Adrenal gland (tissue), 12 donors: Measurements from ENCODE around the gene SPON2. TPM values are rescaled to one million over a fixed set of nuclear protein-coding genes. Genes with fewer than 3 reads are reported as not detected.

Experiments used
- DNase-seq, 7 donors: peaks; one replicate each; pipeline ENCODE4 v3.0.0-alpha.2; 2019 to 2020
- H3K27ac ChIP-seq, 5 donors: fragments of 200-600 bp; sonication (generic) in 4 of 5; 1 replicate in 3 of 5; 2 replicates in 2 of 5; pipeline versions ENCODE4 v1.5.1 to v1.8.0; 2016 to 2020; ENCODE audit warnings: mild to moderate bottlenecking in 1 of 5
- H3K27me3 ChIP-seq: fragments of 200-600 bp; 2 replicates; pipeline ENCODE4 v1.8.0; 2021
- H3K36me3 ChIP-seq, 2 donors: fragments of 200-600 bp; replicated peaks in 1 of 2; 1 replicate in 1 of 2; 2 replicates in 1 of 2; pipeline versions ENCODE4 v1.5.1 to v1.8.0; 2018 to 2022
- H3K4me1 ChIP-seq, 2 donors: fragments of 200-600 bp; replicated peaks in 1 of 2; 1 replicate in 1 of 2; 2 replicates in 1 of 2; pipeline versions ENCODE4 v1.5.1 to v1.8.0; 2018 to 2021
- H3K4me3 ChIP-seq, 4 donors: fragments of 200-600 bp; sonication (generic) in 3 of 4; one replicate each; pipeline ENCODE4 v1.5.1; 2016 to 2018
- H3K9me3 ChIP-seq, 3 donors: fragments of 200-600 bp; sonication (generic) in 1 of 3; replicated peaks in 1 of 3; 1 replicate in 2 of 3; 2 replicates in 1 of 3; pipeline versions ENCODE4 v1.5.1 to v1.8.0; 2016 to 2021
- POLR2A ChIP-seq, 2 donors: fragments of 450-650 bp; IDR thresholded peaks; one replicate each; pipeline ENCODE4 v1.6.1; 2017; ENCODE audit warnings: antibody characterized with exemption in 2 of 2, mild to moderate bottlenecking in 2 of 2, moderate library complexity in 1 of 2
- WGBS, 4 donors: extraction: QIAGEN DNeasy Blood & Tissue Kit in 2 of 4; methylation state at CpG; one replicate each; pipeline versions ENCODE4 v1.1.5 to v1.1.7; 2013 to 2017; 5-methylcytosine and 5-hydroxymethylcytosine counted together
- intact Hi-C, 2 donors: fragments of 100-400 bp; cut with DNase I; formaldehyde crosslinking; loops; one replicate each; pipeline versions ENCODE4 v1.14.1 to v1.15.0; 2022 to 2023
- polyA plus RNA-seq, 3 donors: library from polyadenylated mRNA; stranded (reverse); fragments of 200-250 nt in 2 of 3; fragments of 350-450 nt in 1 of 3; fragmentation: Illumina TruSeq in 1 of 3; extraction: RNeasy Lipid Tissue Mini Kit (QIAGEN cat#74804) in 1 of 3; gene quantifications; one replicate each; pipeline ENCODE4 v1.2.3, GENCODE V29; 2013 to 2014
- total RNA-seq, 9 donors: library from RNA; depleted of rRNA in 4 of 9; stranded (reverse); fragments of >200 nt in 4 of 9; fragments of 120-200 nt in 1 of 9; fragmentation: NEBNext Ultra II Directional in 1 of 9; extraction: Animal tissue kit (Norgen Biotek cat#: 25700) in 1 of 9; gene quantifications; one replicate each; pipeline versions ENCODE4 v1.1.0 to v1.2.4, GENCODE V29; 2013 to 2023
- TF ChIP-seq, protein P1 (sequence below), 6 experiments: fragments of 450-650 bp in 4 of 6; fragments of 200-600 bp in 2 of 6; sonication (generic) in 1 of 6; IDR thresholded peaks; 1 replicate in 5 of 6; 2 replicates in 1 of 6; pipeline versions ENCODE4 v1.5.1 to v1.8.0; 2016 to 2021; ENCODE audit warnings: antibody characterized with exemption in 6 of 6, mild to moderate bottlenecking in 2 of 6, moderate library complexity in 1 of 6
- donor health status: healthy with polysubstance abuse.
- donor health status: Bipolar disorder and iron deficiency.
- donor health status: DM: yes; HTN: yes; CAD: no.
- donor health status: DM: no; HTN: no; CAD: no.
- donor health status: DM: no; HTN: no; CAD: no.
- donor health status: DM: yes; HTN: yes; CAD: no.

Gene SPON2
- total and polyA plus RNA-seq, 12 donors: 4.1 to 206 (median 73.3) TPM

DNA sequence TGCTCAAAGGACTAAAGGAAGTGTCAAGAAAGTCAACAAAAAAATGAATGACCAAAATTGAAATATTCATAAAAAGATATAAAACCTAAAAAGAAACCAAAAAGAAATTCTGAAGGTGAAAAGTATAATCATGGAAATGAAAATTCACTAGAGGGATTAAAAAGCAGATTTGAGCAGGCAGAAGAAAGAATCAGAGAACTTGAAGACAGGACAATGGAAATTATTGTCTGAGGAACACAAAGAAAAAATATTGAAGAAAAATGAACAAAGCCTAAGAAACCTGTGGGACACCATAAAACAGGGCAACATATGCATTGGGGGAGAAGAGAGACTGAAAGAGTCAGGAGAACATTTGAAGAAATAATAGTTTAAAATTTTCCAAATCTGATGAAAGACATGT lies 9.9 kb upstream of the SPON2 start:
- H3K4me3 ChIP-seq: no peak overlapping the region

DNA sequence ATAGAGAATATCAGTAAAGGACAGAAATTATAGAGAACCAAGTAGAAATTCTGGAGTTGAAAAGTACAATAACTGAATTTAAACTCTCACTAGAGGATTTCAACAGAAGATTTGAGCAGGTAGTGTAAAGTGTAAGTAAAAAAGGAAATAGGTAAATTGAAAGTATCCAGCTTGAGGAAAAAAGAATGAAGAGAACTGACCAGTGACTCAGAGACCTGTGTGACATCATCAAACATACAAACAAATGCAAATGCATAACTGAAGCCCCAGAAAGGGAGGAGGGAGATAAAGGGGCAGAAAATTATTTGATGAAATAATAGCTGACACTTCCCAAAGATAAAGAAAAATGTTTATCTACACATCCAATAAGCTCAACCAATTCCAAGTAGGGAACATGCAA lies 8.3 kb upstream of the SPON2 start:
- Histone ChIP-seq H3K4me1 (no peaks in the 10 kb centered on the region), H3K36me3 (no peaks in the 10 kb centered on the region), H3K4me3 (no peak overlapping the region), H3K27me3 (peaks cover 3% of the 10 kb centered on the region), H3K27ac (no peak overlapping the region), H3K9me3 (peaks cover 0 to 5% (median 5%) of the 10 kb centered on the region in 3 donors)
- intact Hi-C loops: no loop called here
- DNase-seq: no peak
- TF ChIP-seq POLR2A (IDR thresholded peaks at IDR 0.05): no peak
- TF ChIP-seq, protein P1, sequence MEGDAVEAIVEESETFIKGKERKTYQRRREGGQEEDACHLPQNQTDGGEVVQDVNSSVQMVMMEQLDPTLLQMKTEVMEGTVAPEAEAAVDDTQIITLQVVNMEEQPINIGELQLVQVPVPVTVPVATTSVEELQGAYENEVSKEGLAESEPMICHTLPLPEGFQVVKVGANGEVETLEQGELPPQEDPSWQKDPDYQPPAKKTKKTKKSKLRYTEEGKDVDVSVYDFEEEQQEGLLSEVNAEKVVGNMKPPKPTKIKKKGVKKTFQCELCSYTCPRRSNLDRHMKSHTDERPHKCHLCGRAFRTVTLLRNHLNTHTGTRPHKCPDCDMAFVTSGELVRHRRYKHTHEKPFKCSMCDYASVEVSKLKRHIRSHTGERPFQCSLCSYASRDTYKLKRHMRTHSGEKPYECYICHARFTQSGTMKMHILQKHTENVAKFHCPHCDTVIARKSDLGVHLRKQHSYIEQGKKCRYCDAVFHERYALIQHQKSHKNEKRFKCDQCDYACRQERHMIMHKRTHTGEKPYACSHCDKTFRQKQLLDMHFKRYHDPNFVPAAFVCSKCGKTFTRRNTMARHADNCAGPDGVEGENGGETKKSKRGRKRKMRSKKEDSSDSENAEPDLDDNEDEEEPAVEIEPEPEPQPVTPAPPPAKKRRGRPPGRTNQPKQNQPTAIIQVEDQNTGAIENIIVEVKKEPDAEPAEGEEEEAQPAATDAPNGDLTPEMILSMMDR (IDR thresholded peaks at IDR 0.05): no peak

More for the DNA sequence above, 9.9 kb upstream of the SPON2 start:
- no peaks in the 10 kb centered on the region for H3K4me1 ChIP-seq
- TF ChIP-seq POLR2A (IDR thresholded peaks at IDR 0.05): no peak
- TF ChIP-seq, protein P1 (IDR thresholded peaks at IDR 0.05): no peak
- no peak for DNase-seq
- intact Hi-C loops: no loop called here
- no peaks in the 10 kb centered on the region for H3K36me3 ChIP-seq
- no peak overlapping the region for H3K27ac ChIP-seq
- H3K27me3 ChIP-seq: peaks cover 3% of the 10 kb centered on the region
- peaks cover 0 to 5% (median 5%) of the 10 kb centered on the region in 3 donors for H3K9me3 ChIP-seq

DNA sequence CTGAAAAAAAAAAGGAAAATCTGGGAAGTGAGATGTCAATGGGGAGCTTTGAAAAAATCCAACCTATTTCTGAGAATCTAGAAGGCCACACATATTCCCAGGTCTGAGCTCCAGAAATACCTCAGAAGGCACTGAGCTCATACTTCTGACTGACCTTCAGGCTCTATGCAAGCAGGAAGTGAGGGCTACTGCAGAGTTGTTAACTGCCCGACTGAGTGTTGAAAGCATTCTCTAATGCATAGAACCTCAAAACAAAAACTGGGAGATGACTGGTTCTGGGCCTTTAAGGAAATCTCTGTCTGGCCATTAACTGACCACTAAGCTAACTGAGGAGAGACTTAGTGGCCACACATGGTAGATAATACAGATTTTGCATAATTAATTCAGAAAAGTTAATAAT lies 7.6 kb upstream of the SPON2 start:
- intact Hi-C loops: no loop called here

DNA sequence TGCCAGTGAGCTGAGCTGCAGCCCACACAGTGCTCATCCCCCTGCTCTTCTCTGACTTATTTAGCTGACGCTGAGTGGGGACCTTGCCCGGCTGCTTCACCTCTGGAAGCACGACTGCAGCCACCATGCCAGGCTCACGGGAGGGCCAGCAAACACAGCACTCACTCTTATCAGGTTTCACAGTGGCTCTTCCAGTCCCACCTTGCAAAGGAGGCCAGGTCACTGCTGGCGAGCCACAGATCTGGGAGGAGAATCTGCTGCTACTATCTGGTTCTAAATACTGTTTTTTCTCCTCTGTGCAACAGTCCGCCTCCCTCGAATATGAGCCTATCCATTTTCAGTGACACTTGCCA lies 6.7 kb upstream of the SPON2 start:
- no peak for DNase-seq
- intact Hi-C loops: no loop called here
- no peak overlapping the region for H3K4me3 ChIP-seq
- WGBS, 4 donors: 61 to 74% (median 68%) methylated on average over 6 to 7 of the region's 7 CpGs
- no peaks in the 10 kb centered on the region for H3K4me1 ChIP-seq
- peaks cover 0 to 5% (median 5%) of the 10 kb centered on the region in 3 donors for H3K9me3 ChIP-seq
- no peak overlapping the region for H3K27ac ChIP-seq
- peaks cover 3% of the 10 kb centered on the region for H3K27me3 ChIP-seq
- TF ChIP-seq, protein P1 (IDR thresholded peaks at IDR 0.05): no peak
- no peak for TF ChIP-seq POLR2A (IDR thresholded peaks at IDR 0.05)
- no peaks in the 10 kb centered on the region for H3K36me3 ChIP-seq

More for the DNA sequence above, 7.6 kb upstream of the SPON2 start:
- Histone ChIP-seq H3K4me3 (no peak overlapping the region), H3K36me3 (no peaks in the 10 kb centered on the region), H3K27ac (no peak overlapping the region), H3K9me3 (peaks cover 0 to 5% (median 5%) of the 10 kb centered on the region in 3 donors), H3K4me1 (no peaks in the 10 kb centered on the region), H3K27me3 (peaks cover 3% of the 10 kb centered on the region)
- WGBS, 4 donors: 94 to 100% (median 98%) methylated on average over 1 of the region's 1 CpG
- TF ChIP-seq, protein P1 (IDR thresholded peaks at IDR 0.05): no peak
- no peak for TF ChIP-seq POLR2A (IDR thresholded peaks at IDR 0.05)
- DNase-seq: no peak
